ENCODE data around the gene VPS13D.

Gene VPS13D

GRCh38 chr1:12554521-12555305 is 324.9 kb downstream of the VPS13D start:
- DNase-seq (ENCODE audit: low spot score) = no peak

GRCh38 chr1:12555411-12556367 is 325.9 kb downstream of the VPS13D start:
- DNase-seq (ENCODE audit: low spot score) = no peak

GRCh38 chr1:12556368-12556930 is 326.6 kb downstream of the VPS13D start:
- no peak for DNase-seq (ENCODE audit: low spot score)

- no peak for DNase-seq (ENCODE audit: low spot score)
Observed at GRCh38 chr1:12556957-12557935, 327.4 kb downstream of the VPS13D start.

DNA sequence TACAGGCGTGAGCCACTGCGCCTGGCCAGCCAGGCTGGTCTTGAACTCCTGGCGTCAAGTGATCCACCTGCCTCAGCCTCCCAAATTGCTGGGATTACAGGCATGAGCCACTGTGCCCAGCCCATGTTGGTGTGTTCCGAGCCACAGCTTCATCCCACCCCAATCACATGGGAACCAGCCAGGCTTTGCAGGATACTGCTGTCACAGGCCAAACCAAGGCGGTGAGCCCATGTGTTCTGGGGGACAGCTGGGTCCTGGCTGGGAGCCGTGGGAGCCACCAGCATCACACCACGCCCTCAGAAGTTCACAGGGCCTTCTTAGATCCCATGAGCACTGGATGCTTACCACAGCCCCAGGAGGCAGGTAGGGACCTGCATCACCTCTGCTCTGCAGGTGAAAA is 331.3 kb downstream of the VPS13D start:
- no peak for DNase-seq (ENCODE audit: low spot score)
